ENCODE measurements around the gene LILRA5.
"Not testable (repeated sequence)": the region's sequence is repeated elsewhere in the genome, so short reads cannot be mapped to it uniquely, and the experiment has no call there.

GRCh38 chr19:54361680-54362422 is 48.9 kb upstream of the LILRA5 start:
- TF ChIP-seq CTCF (conservative IDR thresholded peaks at IDR 0.05; ENCODE audit: low read depth, low read length); EZH2 (IDR thresholded peaks at IDR 0.05; ENCODE audit: low read length, unreplicated experiment): not testable (repeated sequence)
